ENCODE measurements around the gene KIF6.

Gene KIF6

DNA sequence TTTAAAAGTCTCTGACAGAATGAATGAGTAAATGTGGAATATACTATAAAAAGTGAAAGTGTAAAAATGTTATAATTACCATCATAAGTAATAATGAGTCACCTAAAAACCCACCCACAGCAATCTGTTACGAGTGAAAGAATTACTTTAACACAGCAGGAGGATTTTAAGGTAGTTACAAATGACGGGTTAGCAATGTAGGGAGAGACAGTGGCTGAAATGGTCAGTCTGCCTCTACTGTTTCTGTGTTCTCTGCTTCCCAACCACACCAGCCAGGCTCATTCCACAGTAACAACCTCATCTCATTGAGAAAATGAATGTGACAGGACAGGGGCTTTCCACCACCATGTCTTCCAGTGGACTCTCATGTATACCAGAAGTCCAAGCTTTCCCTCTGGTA is 278.3 kb downstream of the KIF6 start:
- TF ChIP-seq, protein P1, sequence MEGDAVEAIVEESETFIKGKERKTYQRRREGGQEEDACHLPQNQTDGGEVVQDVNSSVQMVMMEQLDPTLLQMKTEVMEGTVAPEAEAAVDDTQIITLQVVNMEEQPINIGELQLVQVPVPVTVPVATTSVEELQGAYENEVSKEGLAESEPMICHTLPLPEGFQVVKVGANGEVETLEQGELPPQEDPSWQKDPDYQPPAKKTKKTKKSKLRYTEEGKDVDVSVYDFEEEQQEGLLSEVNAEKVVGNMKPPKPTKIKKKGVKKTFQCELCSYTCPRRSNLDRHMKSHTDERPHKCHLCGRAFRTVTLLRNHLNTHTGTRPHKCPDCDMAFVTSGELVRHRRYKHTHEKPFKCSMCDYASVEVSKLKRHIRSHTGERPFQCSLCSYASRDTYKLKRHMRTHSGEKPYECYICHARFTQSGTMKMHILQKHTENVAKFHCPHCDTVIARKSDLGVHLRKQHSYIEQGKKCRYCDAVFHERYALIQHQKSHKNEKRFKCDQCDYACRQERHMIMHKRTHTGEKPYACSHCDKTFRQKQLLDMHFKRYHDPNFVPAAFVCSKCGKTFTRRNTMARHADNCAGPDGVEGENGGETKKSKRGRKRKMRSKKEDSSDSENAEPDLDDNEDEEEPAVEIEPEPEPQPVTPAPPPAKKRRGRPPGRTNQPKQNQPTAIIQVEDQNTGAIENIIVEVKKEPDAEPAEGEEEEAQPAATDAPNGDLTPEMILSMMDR (IDR thresholded peaks at IDR 0.05; ENCODE audit: low read depth, low read length, missing control alignments): no peak
- DNase-seq (ENCODE audit: extremely low read depth, low read depth): no peak
- no peak overlapping the region for H3K4me3 ChIP-seq (replicated peaks; ENCODE audit: low read depth, low read length)

DNA sequence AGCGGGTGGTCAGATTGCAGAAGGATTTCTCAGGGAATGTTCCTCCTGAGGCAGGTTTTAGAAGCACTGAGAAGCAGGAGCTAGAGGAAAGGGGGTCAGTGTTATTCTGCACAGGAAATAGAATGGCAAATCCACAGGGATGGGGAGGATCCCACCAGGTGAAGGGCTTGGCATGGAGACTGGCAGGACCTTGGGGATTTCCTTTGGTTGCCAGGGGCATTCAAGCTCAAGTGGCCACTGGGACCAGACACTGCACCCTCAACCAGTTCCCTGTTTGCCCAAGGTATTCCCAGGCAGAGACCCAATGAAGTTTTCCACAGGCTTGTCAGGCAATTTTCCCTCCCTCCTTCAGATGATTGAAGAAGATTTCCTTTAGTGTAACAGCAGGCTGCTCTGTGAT is 279.5 kb downstream of the KIF6 start:
- DNase-seq (ENCODE audit: extremely low read depth, low read depth): no peak
- no peak overlapping the region for H3K4me3 ChIP-seq (replicated peaks; ENCODE audit: low read depth, low read length)
- TF ChIP-seq, protein P1 (IDR thresholded peaks at IDR 0.05; ENCODE audit: low read depth, low read length, missing control alignments): no peak

DNA sequence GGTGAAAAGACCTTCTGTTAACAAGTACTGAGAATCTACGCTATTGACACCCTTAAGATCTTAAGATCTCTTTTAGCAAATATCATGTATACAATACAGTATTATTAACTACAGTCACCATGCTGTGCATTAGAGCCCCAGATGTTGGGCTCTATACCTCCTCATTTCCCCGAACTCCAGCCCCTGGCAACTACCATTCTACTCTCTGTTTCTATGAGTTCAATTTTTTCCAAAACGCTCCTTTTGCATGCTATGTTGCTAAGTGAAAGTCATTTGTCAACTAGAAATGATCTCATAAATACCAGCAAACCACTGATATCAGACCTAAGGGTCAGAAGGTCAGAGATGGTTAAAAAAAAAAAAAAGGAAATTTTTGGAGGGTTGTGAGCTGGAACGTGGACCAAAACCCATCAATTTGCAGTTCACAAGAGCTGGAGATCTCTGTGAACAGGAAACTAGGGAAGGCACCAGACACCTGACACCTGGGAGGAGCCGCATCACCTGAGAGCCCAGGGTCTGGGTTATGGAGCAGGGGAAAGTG is 280.7 kb downstream of the KIF6 start:
- no peak for DNase-seq (ENCODE audit: extremely low read depth, low read depth)
- no peak overlapping the region for H3K4me3 ChIP-seq (replicated peaks; ENCODE audit: low read depth, low read length)
- TF ChIP-seq, protein P1 (IDR thresholded peaks at IDR 0.05; ENCODE audit: low read depth, low read length, missing control alignments): no peak

DNA sequence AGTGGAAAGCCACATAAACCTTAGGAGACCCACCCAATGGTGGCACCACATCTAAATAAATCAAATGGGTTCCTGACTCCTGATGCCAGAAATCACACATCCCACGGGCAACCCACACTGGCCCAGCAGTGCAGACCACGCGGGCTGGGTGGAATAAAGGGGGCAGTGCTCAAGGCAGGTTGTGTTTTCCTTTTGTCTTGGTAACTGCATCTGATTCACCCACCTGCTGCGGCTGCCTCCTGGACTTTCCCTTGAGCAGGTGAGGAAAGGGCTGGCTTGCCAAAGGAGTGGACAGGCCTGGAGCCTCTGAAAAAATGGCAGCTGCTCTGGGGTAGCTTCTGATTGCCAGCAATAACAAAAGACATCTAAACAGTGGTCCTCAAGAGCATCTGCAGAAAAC is 283.2 kb downstream of the KIF6 start:
- H3K4me3 ChIP-seq (replicated peaks; ENCODE audit: low read depth, low read length): no peak overlapping the region
- TF ChIP-seq, protein P1 (IDR thresholded peaks at IDR 0.05; ENCODE audit: low read depth, low read length, missing control alignments): no peak
- no peak for DNase-seq (ENCODE audit: extremely low read depth, low read depth)

DNA sequence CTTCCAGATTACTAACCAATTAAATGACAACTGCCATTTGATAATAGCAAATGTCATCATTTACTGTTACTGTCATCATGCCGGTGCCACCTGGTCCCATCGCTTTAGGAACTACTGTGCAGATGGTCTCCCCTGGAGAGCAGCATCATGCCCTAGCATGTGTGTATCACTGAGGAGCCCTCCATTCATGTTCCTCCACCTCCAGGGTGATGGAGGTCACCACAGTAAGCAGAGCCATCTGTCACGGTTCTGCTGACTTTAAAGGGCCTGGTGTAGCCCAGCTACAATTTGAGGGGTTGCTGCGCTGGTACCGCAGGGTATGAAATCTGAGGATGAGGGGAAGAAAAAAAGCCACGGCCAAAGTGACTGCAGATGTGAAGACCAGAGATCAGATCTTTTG is 283.9 kb downstream of the KIF6 start:
- DNase-seq (ENCODE audit: extremely low read depth, low read depth): no peak
- TF ChIP-seq, protein P1 (IDR thresholded peaks at IDR 0.05; ENCODE audit: low read depth, low read length, missing control alignments): no peak
- no peak overlapping the region for H3K4me3 ChIP-seq (replicated peaks; ENCODE audit: low read depth, low read length)

DNA sequence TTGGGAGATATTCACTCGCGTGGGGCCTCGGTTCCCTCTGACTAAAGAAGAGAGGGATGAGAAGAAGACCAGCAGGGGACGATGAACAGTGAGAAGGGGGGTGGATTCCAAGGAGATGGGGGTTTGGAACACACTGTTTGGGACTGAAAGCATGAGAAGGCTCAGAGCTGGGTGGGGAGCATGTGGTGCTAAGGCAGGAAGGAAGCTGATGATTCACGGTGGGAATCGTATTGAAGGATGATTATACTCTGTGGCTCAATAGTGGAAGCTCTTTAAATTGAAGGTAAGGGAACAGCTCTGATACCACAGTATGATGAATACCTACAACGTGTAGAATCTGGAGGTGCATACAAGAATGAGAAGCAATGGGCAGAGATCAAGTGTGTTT is 285.2 kb downstream of the KIF6 start:
- TF ChIP-seq, protein P1 (IDR thresholded peaks at IDR 0.05; ENCODE audit: low read depth, low read length, missing control alignments): no peak
- no peak for DNase-seq (ENCODE audit: extremely low read depth, low read depth)
- no peak overlapping the region for H3K4me3 ChIP-seq (replicated peaks; ENCODE audit: low read depth, low read length)
